HEK293 (cell line): ENCODE measurements around the gene PRPF8.

Experiments used
- CTCF ChIA-PET: fragments of 350-600 bp; formaldehyde crosslinking; extraction: SDS; loops from one replicate; lab custom pipeline; 2021; ENCODE audit warnings: antibody characterized with exemption; lab: Yijun Ruan, JAX
- POLR2A ChIA-PET: fragments of 300-600 bp; formaldehyde crosslinking; extraction: SDS; loops from one replicate; lab custom pipeline; 2020; ENCODE audit warnings: antibody characterized with exemption, inconsistent platforms; lab: Yijun Ruan, JAX
- H3K27ac ChIP-seq: fragments of 200-500 bp; sonication (Bioruptor generic); 2 replicates; pipeline ENCODE4 v1.5.1; 2014; ENCODE audit warnings: low read depth, low read length, control low read depth, inconsistent platforms; ENCODE audit errors: extremely low read depth
- H3K36me3 ChIP-seq, 2 experiments: fragments of 200-500 bp in 1 of 2; sonication (Bioruptor generic) in 1 of 2; 1 replicate in 1 of 2; 2 replicates in 1 of 2; pipeline ENCODE4 v1.5.1; 2014 to 2017; ENCODE audit warnings: inconsistent platforms in 2 of 2, low read length in 2 of 2; ENCODE audit not compliant: control insufficient read depth in 2 of 2, insufficient read depth in 1 of 2
- H3K4me1 ChIP-seq: fragments of 200-500 bp; sonication (Bioruptor generic); 2 replicates; pipeline ENCODE4 v1.5.1; 2014; ENCODE audit warnings: mild to moderate bottlenecking, low read length, inconsistent platforms; ENCODE audit not compliant: control insufficient read depth, insufficient read depth
- H3K4me3 ChIP-seq: 2 replicates; pipeline ENCODE4 v1.5.1; 2011; ENCODE audit warnings: low read depth, mild to moderate bottlenecking, control low read depth, low read length, moderate library complexity
- H3K9me3 ChIP-seq: fragments of 200-500 bp; sonication (Bioruptor generic); 2 replicates; pipeline ENCODE4 v1.5.1; 2014; ENCODE audit warnings: low read depth, low read length, inconsistent platforms; ENCODE audit not compliant: control insufficient read depth, insufficient read depth
- GLI2 ChIP-seq: fragments of 450-650 bp; formaldehyde crosslinking; IDR thresholded peaks from 2 replicates; pipeline ENCODE4; 2017; ENCODE audit warnings: missing biosample characterization, missing genetic modification characterization, low read depth, borderline replicate concordance
- GLI4 ChIP-seq: fragments of 450-650 bp; formaldehyde crosslinking; IDR thresholded peaks from 2 replicates; pipeline ENCODE4 v1.5.1; 2016; ENCODE audit warnings: missing biosample characterization, missing genetic modification characterization
- HOXC10 ChIP-seq: sonication (generic); formaldehyde crosslinking; IDR thresholded peaks from 2 replicates; pipeline ENCODE4 v1.8.1; 2023; ENCODE audit warnings: mild to moderate bottlenecking, missing genetic modification reagents
- KLF1 ChIP-seq: fragments of 450-650 bp; formaldehyde crosslinking; IDR thresholded peaks from 2 replicates; pipeline ENCODE4 v1.5.1; 2016; ENCODE audit warnings: missing biosample characterization, missing genetic modification characterization
- ZBTB1 ChIP-seq: fragments of 450-650 bp; formaldehyde crosslinking; IDR thresholded peaks from 2 replicates; pipeline ENCODE4 v1.5.1; 2016; ENCODE audit warnings: missing biosample characterization, missing genetic modification characterization
- ZNF132 ChIP-seq: fragments of 450-650 bp; formaldehyde crosslinking; IDR thresholded peaks from 2 replicates; pipeline ENCODE4 v1.5.1; 2017; ENCODE audit warnings: missing biosample characterization, missing genetic modification characterization, borderline replicate concordance
- ZNF138 ChIP-seq: fragments of 450-650 bp; formaldehyde crosslinking; IDR thresholded peaks from 2 replicates; pipeline ENCODE4 v1.5.1; 2016; ENCODE audit warnings: missing biosample characterization, missing genetic modification characterization, borderline replicate concordance
- ZNF2 ChIP-seq: fragments of 450-650 bp; formaldehyde crosslinking; IDR thresholded peaks from 2 replicates; pipeline ENCODE4 v1.5.1; 2016; ENCODE audit warnings: missing biosample characterization, missing genetic modification characterization
- ZNF23 ChIP-seq: fragments of 450-650 bp; formaldehyde crosslinking; IDR thresholded peaks from 2 replicates; pipeline ENCODE4 v1.5.1; 2016; ENCODE audit warnings: missing biosample characterization, missing genetic modification characterization, borderline replicate concordance
- ZNF311 ChIP-seq: fragments of 450-650 bp; formaldehyde crosslinking; IDR thresholded peaks from 2 replicates; pipeline ENCODE4 v1.5.1; 2017; ENCODE audit warnings: missing biosample characterization, missing genetic modification characterization, borderline replicate concordance
- ZNF580 ChIP-seq: fragments of 450-650 bp; formaldehyde crosslinking; IDR thresholded peaks from 2 replicates; pipeline ENCODE4 v1.5.1; 2016; ENCODE audit warnings: missing biosample characterization, missing genetic modification characterization
- ZNF677 ChIP-seq: fragments of 450-650 bp; IDR thresholded peaks from 2 replicates; pipeline ENCODE4 v1.5.0; 2018; ENCODE audit warnings: missing biosample characterization, mild to moderate bottlenecking, missing genetic modification characterization, moderate library complexity
- TF ChIP-seq, protein P1 (sequence below): sonication (generic); formaldehyde crosslinking; IDR thresholded peaks from 2 replicates; pipeline ENCODE4 v1.8.1; 2022; ENCODE audit warnings: mild to moderate bottlenecking, moderate library complexity, missing genetic modification reagents
- TF ChIP-seq, protein P2 (sequence below): fragments of 450-650 bp; formaldehyde crosslinking; IDR thresholded peaks from 2 replicates; pipeline ENCODE4 v1.5.1; 2016; ENCODE audit warnings: missing biosample characterization, missing genetic modification characterization
- TF ChIP-seq, protein P3 (sequence below): fragments of 450-650 bp; IDR thresholded peaks from 2 replicates; pipeline ENCODE4 v1.5.1; 2018; ENCODE audit warnings: missing biosample characterization, mild to moderate bottlenecking, missing genetic modification characterization
- TF ChIP-seq, protein P4 (sequence below): fragments of 450-650 bp; formaldehyde crosslinking; IDR thresholded peaks from 2 replicates; pipeline ENCODE4 v1.5.0; 2017; ENCODE audit warnings: missing biosample characterization, missing genetic modification characterization, borderline replicate concordance
- TF ChIP-seq, protein P5 (sequence below): fragments of 450-650 bp; formaldehyde crosslinking; IDR thresholded peaks from 2 replicates; pipeline ENCODE4 v1.5.1; 2016; ENCODE audit warnings: missing biosample characterization, missing genetic modification characterization

Gene PRPF8

GRCh38 chr17:1608676-1609075, 76.0 kb downstream of the PRPF8 start:
- no peaks in the 10 kb centered on the region for H3K9me3 ChIP-seq
- CTCF ChIA-PET, result interaction anchor here (1.4 to 1.5 kb wide), 2 partner anchors 9 to 34 kb away, joined by 5 read pairs; no protein-coding TSS in a partner anchor
- H3K4me3 ChIP-seq, result no peak overlapping the region
- POLR2A ChIA-PET, result no interaction called here
- no peaks in the 10 kb centered on the region; a peak in 1 of 3 replicates for H3K36me3 ChIP-seq
- H3K4me1 ChIP-seq, result no peaks in the 10 kb centered on the region
- no peak overlapping the region for H3K27ac ChIP-seq
- TF ChIP-seq, protein P1, sequence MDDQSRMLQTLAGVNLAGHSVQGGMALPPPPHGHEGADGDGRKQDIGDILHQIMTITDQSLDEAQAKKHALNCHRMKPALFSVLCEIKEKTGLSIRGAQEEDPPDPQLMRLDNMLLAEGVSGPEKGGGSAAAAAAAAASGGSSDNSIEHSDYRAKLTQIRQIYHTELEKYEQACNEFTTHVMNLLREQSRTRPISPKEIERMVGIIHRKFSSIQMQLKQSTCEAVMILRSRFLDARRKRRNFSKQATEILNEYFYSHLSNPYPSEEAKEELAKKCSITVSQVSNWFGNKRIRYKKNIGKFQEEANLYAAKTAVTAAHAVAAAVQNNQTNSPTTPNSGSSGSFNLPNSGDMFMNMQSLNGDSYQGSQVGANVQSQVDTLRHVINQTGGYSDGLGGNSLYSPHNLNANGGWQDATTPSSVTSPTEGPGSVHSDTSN (CRISPR knock-in tag), result no peak
- no peak for TF ChIP-seq KLF1
- no peak for TF ChIP-seq ZNF580
- TF ChIP-seq ZNF138 (tag by site-specific recombination), result no peak
- TF ChIP-seq, protein P2, sequence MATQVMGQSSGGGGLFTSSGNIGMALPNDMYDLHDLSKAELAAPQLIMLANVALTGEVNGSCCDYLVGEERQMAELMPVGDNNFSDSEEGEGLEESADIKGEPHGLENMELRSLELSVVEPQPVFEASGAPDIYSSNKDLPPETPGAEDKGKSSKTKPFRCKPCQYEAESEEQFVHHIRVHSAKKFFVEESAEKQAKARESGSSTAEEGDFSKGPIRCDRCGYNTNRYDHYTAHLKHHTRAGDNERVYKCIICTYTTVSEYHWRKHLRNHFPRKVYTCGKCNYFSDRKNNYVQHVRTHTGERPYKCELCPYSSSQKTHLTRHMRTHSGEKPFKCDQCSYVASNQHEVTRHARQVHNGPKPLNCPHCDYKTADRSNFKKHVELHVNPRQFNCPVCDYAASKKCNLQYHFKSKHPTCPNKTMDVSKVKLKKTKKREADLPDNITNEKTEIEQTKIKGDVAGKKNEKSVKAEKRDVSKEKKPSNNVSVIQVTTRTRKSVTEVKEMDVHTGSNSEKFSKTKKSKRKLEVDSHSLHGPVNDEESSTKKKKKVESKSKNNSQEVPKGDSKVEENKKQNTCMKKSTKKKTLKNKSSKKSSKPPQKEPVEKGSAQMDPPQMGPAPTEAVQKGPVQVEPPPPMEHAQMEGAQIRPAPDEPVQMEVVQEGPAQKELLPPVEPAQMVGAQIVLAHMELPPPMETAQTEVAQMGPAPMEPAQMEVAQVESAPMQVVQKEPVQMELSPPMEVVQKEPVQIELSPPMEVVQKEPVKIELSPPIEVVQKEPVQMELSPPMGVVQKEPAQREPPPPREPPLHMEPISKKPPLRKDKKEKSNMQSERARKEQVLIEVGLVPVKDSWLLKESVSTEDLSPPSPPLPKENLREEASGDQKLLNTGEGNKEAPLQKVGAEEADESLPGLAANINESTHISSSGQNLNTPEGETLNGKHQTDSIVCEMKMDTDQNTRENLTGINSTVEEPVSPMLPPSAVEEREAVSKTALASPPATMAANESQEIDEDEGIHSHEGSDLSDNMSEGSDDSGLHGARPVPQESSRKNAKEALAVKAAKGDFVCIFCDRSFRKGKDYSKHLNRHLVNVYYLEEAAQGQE (tag by site-specific recombination), result no peak
- TF ChIP-seq, protein P3, sequence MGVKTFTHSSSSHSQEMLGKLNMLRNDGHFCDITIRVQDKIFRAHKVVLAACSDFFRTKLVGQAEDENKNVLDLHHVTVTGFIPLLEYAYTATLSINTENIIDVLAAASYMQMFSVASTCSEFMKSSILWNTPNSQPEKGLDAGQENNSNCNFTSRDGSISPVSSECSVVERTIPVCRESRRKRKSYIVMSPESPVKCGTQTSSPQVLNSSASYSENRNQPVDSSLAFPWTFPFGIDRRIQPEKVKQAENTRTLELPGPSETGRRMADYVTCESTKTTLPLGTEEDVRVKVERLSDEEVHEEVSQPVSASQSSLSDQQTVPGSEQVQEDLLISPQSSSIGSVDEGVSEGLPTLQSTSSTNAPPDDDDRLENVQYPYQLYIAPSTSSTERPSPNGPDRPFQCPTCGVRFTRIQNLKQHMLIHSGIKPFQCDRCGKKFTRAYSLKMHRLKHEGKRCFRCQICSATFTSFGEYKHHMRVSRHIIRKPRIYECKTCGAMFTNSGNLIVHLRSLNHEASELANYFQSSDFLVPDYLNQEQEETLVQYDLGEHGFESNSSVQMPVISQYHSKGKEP (tag by site-specific recombination), result no peak
- TF ChIP-seq ZNF311 (tag by site-specific recombination), result no peak
- TF ChIP-seq GLI4 (tag by site-specific recombination), result no peak
- TF ChIP-seq ZNF677 (tag by site-specific recombination), result no peak
- TF ChIP-seq ZNF132 (tag by site-specific recombination), result no peak
- no peak for TF ChIP-seq ZNF23 (tag by site-specific recombination)
- TF ChIP-seq, protein P4, sequence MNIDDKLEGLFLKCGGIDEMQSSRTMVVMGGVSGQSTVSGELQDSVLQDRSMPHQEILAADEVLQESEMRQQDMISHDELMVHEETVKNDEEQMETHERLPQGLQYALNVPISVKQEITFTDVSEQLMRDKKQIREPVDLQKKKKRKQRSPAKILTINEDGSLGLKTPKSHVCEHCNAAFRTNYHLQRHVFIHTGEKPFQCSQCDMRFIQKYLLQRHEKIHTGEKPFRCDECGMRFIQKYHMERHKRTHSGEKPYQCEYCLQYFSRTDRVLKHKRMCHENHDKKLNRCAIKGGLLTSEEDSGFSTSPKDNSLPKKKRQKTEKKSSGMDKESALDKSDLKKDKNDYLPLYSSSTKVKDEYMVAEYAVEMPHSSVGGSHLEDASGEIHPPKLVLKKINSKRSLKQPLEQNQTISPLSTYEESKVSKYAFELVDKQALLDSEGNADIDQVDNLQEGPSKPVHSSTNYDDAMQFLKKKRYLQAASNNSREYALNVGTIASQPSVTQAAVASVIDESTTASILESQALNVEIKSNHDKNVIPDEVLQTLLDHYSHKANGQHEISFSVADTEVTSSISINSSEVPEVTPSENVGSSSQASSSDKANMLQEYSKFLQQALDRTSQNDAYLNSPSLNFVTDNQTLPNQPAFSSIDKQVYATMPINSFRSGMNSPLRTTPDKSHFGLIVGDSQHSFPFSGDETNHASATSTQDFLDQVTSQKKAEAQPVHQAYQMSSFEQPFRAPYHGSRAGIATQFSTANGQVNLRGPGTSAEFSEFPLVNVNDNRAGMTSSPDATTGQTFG (tag by site-specific recombination), result no peak
- TF ChIP-seq ZBTB1 (tag by site-specific recombination), result no peak
- TF ChIP-seq GLI2 (tag by site-specific recombination), result no peak
- TF ChIP-seq ZNF2, result no peak
- TF ChIP-seq HOXC10 (CRISPR knock-in tag), result no peak
- TF ChIP-seq, protein P5, sequence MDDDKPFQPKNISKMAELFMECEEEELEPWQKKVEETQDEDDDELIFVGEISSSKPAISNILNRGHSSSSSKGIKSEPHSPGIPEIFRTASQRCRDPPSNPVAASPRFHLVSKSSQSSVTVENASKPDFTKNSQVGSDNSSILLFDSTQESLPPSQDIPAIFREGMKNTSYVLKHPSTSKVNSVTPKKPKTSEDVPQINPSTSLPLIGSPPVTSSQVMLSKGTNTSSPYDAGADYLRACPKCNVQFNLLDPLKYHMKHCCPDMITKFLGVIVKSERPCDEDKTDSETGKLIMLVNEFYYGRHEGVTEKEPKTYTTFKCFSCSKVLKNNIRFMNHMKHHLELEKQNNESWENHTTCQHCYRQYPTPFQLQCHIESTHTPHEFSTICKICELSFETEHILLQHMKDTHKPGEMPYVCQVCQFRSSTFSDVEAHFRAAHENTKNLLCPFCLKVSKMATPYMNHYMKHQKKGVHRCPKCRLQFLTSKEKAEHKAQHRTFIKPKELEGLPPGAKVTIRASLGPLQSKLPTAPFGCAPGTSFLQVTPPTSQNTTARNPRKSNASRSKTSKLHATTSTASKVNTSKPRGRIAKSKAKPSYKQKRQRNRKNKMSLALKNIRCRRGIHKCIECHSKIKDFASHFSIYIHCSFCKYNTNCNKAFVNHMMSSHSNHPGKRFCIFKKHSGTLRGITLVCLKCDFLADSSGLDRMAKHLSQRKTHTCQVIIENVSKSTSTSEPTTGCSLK, result no peak
